HepG2 (cell line): ENCODE measurements around the gene ZNF764. TPM values are rescaled to one million over a fixed set of nuclear protein-coding genes. Genes with fewer than 3 reads are reported as not detected.
A peak's percentile ranks its signal among the peaks of the same experiment; 100 is the strongest.

ENCODE experiments used
- CCDC6 ChIP-seq: sonication (generic); formaldehyde crosslinking; IDR thresholded peaks from 2 replicates; pipeline ENCODE4 v1.8.1; 2022; ENCODE audit warnings: mild to moderate bottlenecking, missing genetic modification reagents, moderate library complexity
- EEA1 ChIP-seq: sonication (generic); formaldehyde crosslinking; IDR thresholded peaks from 2 replicates; pipeline ENCODE4 v1.5.1; 2020; ENCODE audit warnings: mild to moderate bottlenecking, missing genetic modification reagents, borderline replicate concordance
- SMAD1 ChIP-seq: sonication (generic); formaldehyde crosslinking; IDR thresholded peaks from 2 replicates; pipeline ENCODE4 v1.4.0; 2020; ENCODE audit warnings: missing genetic modification reagents, low read depth, mild to moderate bottlenecking, borderline replicate concordance
- SMAD3 ChIP-seq: sonication (generic); formaldehyde crosslinking; IDR thresholded peaks from 2 replicates; pipeline ENCODE4 v1.4.0; 2020; ENCODE audit warnings: missing genetic modification reagents
- ZBTB1 ChIP-seq: sonication (generic); formaldehyde crosslinking; IDR thresholded peaks from 2 replicates; pipeline ENCODE4 v1.4.0; 2020; ENCODE audit warnings: missing genetic modification reagents, borderline replicate concordance
- ZFP36 ChIP-seq: fragments of 150-350 bp; IDR thresholded peaks from 2 replicates; pipeline ENCODE4 v1.6.1; 2018; ENCODE audit warnings: borderline replicate concordance, low read length, low read depth; ENCODE audit not compliant: partially characterized antibody
- ZMYM3 ChIP-seq: sonication (generic); formaldehyde crosslinking; IDR thresholded peaks from 2 replicates; pipeline ENCODE4 v1.5.1; 2020; ENCODE audit warnings: mild to moderate bottlenecking, missing genetic modification reagents
- ZNF33B ChIP-seq: sonication (generic); formaldehyde crosslinking; IDR thresholded peaks from 2 replicates; pipeline ENCODE4 v1.5.1; 2020; ENCODE audit warnings: mild to moderate bottlenecking, missing genetic modification reagents
- ZNF441 ChIP-seq: sonication (generic); formaldehyde crosslinking; IDR thresholded peaks from 2 replicates; pipeline ENCODE4 v1.7.0; 2021; ENCODE audit warnings: missing genetic modification reagents, borderline replicate concordance
- ZNF589 ChIP-seq: sonication (generic); formaldehyde crosslinking; conservative IDR thresholded peaks from 2 replicates; pipeline ENCODE4 v1.8.0; 2022; ENCODE audit warnings: mild to moderate bottlenecking, moderate library complexity, missing genetic modification reagents
- ZNF629 ChIP-seq: sonication (generic); formaldehyde crosslinking; conservative IDR thresholded peaks from 2 replicates; pipeline ENCODE4 v1.5.0; 2020; ENCODE audit warnings: missing genetic modification reagents
- ZSCAN12 ChIP-seq: sonication (generic); formaldehyde crosslinking; IDR thresholded peaks from 2 replicates; pipeline ENCODE4 v1.9.0; 2021; ENCODE audit warnings: mild to moderate bottlenecking, missing genetic modification reagents
- ZSCAN29 ChIP-seq: sonication (generic); formaldehyde crosslinking; conservative IDR thresholded peaks from 2 replicates; pipeline ENCODE4 v1.4.0; 2020; ENCODE audit warnings: mild to moderate bottlenecking, missing genetic modification reagents
- polyA plus RNA-seq, 8 experiments: library from polyadenylated mRNA; depleted of rRNA in 3 of 8; stranded (reverse) in 7 of 8; unstranded in 1 of 8; fragments of >200 nt; fragmentation: Illumina TruSeq in 4 of 8; extraction: Trizol in 4 of 8; gene quantifications; 2 replicates each; pipeline versions ENCODE4 v1.2.1 to v1.2.3, GENCODE V29; 2011 to 2016; ENCODE audit warnings: low read depth in 4 of 8, missing spikeins in 1 of 8, mixed read lengths in 1 of 8; ENCODE audit not compliant: insufficient read depth in 1 of 8
- total RNA-seq, 5 experiments: library from RNA; depleted of rRNA; stranded (reverse); fragments of >200 nt; fragmentation: Illumina TruSeq; extraction: Trizol; gene quantifications; 2 replicates each; pipeline ENCODE4 v1.2.3, GENCODE V29; 2016; ENCODE audit warnings: low read depth in 1 of 5
- TF ChIP-seq, protein P1 (sequence below): sonication (generic); formaldehyde crosslinking; IDR thresholded peaks from 2 replicates; pipeline ENCODE4 v1.4.0; 2020; ENCODE audit warnings: missing genetic modification reagents, borderline replicate concordance
- TF ChIP-seq, protein P2 (sequence below): sonication (generic); formaldehyde crosslinking; IDR thresholded peaks from 2 replicates; pipeline ENCODE4 v1.9.0; 2021; ENCODE audit warnings: missing genetic modification reagents, borderline replicate concordance
- TF ChIP-seq, protein P3 (sequence below): IDR thresholded peaks from 2 replicates; pipeline ENCODE4 v1.6.1; 2016; ENCODE audit warnings: control low read depth
- TF ChIP-seq, protein P4 (sequence below): sonication (generic); formaldehyde crosslinking; IDR thresholded peaks from 2 replicates; pipeline ENCODE4 v1.9.0; 2021; ENCODE audit warnings: mild to moderate bottlenecking, missing genetic modification reagents

ZNF764 gene
- total and polyA plus RNA-seq, 2 of the 13 experiments (the other 11 are each of a cell fraction or from before 2014, with no cell fraction given) = 4.1 to 9.1 TPM

DNA sequence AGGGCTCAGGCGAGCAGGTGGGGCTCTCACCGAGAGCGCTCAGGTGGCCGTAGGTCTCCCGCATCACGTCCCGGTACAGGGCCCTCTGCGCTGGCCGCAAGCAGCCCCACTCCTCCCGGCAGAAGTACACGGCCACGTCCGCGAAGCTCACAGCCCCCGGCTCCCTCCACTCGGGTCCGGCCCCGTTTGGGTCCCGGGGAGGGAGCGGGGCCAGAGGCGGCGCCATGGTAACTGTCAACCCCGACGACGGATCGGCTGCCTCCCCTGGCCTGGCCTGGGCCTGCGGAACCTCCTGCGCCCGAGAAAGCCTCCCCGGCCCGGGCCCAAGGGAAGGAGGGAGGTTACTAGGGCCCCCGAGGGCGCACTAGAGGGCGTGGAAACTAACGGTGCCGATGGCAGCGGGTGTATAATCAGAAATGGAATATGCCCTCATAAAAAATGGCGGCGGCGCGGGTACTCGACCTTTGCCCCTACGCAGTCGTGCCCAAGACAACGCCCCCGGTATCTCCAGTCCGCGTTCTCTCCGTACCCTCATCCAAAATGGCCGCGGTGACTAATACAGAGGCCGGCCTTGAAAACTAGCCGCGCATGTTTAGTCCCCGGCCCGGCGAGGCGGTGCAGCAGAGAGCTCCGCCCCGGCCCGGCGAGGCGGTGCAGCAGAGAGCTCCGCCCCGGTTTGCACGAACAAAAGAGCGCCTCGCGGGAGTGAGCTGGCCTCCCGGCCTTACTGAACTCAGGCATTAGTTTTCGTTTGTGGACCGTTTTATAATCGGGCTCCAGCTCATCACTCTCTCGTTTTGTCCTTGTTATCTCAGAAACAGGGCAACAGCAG is at the start of gene ZNF764 (continued):
- TF ChIP-seq, protein P1, sequence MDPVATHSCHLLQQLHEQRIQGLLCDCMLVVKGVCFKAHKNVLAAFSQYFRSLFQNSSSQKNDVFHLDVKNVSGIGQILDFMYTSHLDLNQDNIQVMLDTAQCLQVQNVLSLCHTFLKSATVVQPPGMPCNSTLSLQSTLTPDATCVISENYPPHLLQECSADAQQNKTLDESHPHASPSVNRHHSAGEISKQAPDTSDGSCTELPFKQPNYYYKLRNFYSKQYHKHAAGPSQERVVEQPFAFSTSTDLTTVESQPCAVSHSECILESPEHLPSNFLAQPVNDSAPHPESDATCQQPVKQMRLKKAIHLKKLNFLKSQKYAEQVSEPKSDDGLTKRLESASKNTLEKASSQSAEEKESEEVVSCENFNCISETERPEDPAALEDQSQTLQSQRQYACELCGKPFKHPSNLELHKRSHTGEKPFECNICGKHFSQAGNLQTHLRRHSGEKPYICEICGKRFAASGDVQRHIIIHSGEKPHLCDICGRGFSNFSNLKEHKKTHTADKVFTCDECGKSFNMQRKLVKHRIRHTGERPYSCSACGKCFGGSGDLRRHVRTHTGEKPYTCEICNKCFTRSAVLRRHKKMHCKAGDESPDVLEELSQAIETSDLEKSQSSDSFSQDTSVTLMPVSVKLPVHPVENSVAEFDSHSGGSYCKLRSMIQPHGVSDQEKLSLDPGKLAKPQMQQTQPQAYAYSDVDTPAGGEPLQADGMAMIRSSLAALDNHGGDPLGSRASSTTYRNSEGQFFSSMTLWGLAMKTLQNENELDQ (CRISPR knock-in tag) = peak; percentile 18; the same call in 1 of the 2 replicates
- peak; percentile 21; the same call in 1 of the 2 replicates for TF ChIP-seq ZBTB1
- TF ChIP-seq SMAD1 (CRISPR knock-in tag) = no peak
- peak; percentile 94 for TF ChIP-seq CCDC6
- no peak for TF ChIP-seq ZNF629 (CRISPR knock-in tag)
- TF ChIP-seq, protein P2, sequence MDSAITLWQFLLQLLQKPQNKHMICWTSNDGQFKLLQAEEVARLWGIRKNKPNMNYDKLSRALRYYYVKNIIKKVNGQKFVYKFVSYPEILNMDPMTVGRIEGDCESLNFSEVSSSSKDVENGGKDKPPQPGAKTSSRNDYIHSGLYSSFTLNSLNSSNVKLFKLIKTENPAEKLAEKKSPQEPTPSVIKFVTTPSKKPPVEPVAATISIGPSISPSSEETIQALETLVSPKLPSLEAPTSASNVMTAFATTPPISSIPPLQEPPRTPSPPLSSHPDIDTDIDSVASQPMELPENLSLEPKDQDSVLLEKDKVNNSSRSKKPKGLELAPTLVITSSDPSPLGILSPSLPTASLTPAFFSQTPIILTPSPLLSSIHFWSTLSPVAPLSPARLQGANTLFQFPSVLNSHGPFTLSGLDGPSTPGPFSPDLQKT (CRISPR knock-in tag) = no peak
- peak; percentile 92; the same call in 1 of the 2 replicates for TF ChIP-seq ZNF589 (CRISPR knock-in tag)
- TF ChIP-seq, protein P3, sequence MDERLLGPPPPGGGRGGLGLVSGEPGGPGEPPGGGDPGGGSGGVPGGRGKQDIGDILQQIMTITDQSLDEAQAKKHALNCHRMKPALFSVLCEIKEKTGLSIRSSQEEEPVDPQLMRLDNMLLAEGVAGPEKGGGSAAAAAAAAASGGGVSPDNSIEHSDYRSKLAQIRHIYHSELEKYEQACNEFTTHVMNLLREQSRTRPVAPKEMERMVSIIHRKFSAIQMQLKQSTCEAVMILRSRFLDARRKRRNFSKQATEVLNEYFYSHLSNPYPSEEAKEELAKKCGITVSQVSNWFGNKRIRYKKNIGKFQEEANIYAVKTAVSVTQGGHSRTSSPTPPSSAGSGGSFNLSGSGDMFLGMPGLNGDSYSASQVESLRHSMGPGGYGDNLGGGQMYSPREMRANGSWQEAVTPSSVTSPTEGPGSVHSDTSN = 0 out of 2 replicates have a peak, but pooled peaks have one; percentile 9
- TF ChIP-seq ZSCAN12 (CRISPR knock-in tag) = no peak
- peak; percentile 39; the same call in 1 of the 2 replicates for TF ChIP-seq EEA1 (CRISPR knock-in tag)
- peak; percentile 22; the same call in 1 of the 2 replicates for TF ChIP-seq SMAD3 (CRISPR knock-in tag)
- no peak for TF ChIP-seq ZMYM3 (CRISPR knock-in tag)
- TF ChIP-seq, protein P4, sequence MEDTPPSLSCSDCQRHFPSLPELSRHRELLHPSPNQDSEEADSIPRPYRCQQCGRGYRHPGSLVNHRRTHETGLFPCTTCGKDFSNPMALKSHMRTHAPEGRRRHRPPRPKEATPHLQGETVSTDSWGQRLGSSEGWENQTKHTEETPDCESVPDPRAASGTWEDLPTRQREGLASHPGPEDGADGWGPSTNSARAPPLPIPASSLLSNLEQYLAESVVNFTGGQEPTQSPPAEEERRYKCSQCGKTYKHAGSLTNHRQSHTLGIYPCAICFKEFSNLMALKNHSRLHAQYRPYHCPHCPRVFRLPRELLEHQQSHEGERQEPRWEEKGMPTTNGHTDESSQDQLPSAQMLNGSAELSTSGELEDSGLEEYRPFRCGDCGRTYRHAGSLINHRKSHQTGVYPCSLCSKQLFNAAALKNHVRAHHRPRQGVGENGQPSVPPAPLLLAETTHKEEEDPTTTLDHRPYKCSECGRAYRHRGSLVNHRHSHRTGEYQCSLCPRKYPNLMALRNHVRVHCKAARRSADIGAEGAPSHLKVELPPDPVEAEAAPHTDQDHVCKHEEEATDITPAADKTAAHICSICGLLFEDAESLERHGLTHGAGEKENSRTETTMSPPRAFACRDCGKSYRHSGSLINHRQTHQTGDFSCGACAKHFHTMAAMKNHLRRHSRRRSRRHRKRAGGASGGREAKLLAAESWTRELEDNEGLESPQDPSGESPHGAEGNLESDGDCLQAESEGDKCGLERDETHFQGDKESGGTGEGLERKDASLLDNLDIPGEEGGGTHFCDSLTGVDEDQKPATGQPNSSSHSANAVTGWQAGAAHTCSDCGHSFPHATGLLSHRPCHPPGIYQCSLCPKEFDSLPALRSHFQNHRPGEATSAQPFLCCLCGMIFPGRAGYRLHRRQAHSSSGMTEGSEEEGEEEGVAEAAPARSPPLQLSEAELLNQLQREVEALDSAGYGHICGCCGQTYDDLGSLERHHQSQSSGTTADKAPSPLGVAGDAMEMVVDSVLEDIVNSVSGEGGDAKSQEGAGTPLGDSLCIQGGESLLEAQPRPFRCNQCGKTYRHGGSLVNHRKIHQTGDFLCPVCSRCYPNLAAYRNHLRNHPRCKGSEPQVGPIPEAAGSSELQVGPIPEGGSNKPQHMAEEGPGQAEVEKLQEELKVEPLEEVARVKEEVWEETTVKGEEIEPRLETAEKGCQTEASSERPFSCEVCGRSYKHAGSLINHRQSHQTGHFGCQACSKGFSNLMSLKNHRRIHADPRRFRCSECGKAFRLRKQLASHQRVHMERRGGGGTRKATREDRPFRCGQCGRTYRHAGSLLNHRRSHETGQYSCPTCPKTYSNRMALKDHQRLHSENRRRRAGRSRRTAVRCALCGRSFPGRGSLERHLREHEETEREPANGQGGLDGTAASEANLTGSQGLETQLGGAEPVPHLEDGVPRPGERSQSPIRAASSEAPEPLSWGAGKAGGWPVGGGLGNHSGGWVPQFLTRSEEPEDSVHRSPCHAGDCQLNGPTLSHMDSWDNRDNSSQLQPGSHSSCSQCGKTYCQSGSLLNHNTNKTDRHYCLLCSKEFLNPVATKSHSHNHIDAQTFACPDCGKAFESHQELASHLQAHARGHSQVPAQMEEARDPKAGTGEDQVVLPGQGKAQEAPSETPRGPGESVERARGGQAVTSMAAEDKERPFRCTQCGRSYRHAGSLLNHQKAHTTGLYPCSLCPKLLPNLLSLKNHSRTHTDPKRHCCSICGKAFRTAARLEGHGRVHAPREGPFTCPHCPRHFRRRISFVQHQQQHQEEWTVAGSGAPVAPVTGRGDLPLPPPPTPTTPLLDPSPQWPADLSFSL = no peak
- TF ChIP-seq ZSCAN29 (CRISPR knock-in tag) = peak; percentile 63; the same call in 1 of the 2 replicates
- no peak for TF ChIP-seq ZFP36
- TF ChIP-seq ZNF441 = peak; percentile 69; the same call in 1 of the 2 replicates
- peak; percentile 56 for TF ChIP-seq ZNF33B (CRISPR knock-in tag)
